Measurements from ENCODE around the gene SARDH.

- TF ChIP-seq NFYB (CRISPR knock-in tag; IDR thresholded peaks at IDR 0.05): no peak
- TF ChIP-seq NBN (conservative IDR thresholded peaks at IDR 0.05): no peak
- TF ChIP-seq FOXP4 (CRISPR knock-in tag; IDR thresholded peaks at IDR 0.05): no peak
- no peak for TF ChIP-seq MYNN (CRISPR knock-in tag; IDR thresholded peaks at IDR 0.05; ENCODE audit: low read depth)
- no peak for TF ChIP-seq FOXJ3 (CRISPR knock-in tag; IDR thresholded peaks at IDR 0.05; ENCODE audit: borderline replicate concordance)
- no peak for TF ChIP-seq POLR2A (IDR thresholded peaks at IDR 0.05; ENCODE audit: insufficient read depth in 1 of 2, low read depth in 2 of 2, low read length in 2 of 2)
- no peak for TF ChIP-seq STAT6 (CRISPR knock-in tag; IDR thresholded peaks at IDR 0.05; ENCODE audit: borderline replicate concordance)
These were observed 94.8 kb downstream of the SARDH start for GRCh38 chr9:133643362-133643755.
